NCI-H1417 treated with DMSO at 0.1 percent for 48 hours (cell line): Measurements from ENCODE around the gene HRH4.

Experiments
- DNase-seq: peaks from one replicate; lab custom pipeline; 2025; lab: John Stamatoyannopoulos, UW

The HRH4 gene

DNA sequence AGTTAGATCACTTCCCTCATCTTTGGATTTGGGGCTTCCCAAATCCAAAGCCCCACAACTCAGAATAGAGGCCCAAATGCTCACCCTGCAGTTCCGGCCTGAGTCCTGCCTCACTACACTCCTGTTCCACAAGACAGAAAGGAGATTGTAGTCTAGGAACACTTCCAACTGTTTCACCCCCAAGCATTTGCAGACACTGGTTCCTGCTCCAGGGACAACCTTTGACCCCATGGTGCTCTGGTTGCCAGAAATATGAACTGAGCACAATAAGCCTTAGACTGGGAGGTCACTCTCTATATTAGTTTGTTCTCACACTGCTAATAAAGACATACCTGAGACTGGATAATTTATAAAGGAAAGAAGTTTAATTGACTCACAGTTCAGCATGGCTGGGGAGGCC, 49.0 kb downstream of the HRH4 start:
- no peak for DNase-seq

DNA sequence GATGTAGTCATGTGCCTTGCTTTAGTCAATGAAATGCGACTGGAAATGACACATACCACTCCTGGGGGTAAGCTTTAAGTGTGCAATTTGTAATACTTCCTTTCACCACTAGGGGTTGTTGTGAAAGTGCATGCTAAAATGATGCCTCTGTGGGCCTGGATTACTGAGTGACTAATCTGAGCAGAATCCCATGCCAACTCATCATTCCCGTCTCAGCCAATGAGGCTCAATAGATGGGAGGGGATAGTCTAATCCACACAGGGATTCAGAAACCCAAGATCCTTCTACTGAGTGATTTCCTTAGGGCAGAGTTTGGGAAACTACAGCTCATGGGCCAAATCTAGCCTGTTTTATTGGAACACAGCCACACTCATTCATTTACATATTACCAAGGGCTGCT, 54.0 kb downstream of the HRH4 start:
- DNase-seq: no peak

DNA sequence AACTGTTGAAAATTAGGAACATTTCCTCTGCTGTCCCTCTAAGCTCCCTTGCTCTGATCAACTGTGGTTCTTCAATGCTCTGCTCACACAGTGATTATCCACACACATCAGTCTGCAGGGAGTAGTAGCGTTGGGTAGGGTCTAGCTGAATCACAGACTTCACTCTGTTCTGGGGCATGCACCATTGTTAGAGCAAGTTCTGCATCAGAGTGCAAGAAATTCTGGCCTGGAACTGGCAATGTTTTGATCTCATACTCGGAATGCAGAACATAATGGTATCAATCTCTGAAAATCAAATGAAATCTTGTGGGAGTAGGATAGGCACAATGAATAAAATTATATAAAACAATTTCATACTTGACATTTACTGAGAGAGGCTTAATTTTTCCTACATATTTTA, 55.3 kb downstream of the HRH4 start:
- DNase-seq: no peak

DNA sequence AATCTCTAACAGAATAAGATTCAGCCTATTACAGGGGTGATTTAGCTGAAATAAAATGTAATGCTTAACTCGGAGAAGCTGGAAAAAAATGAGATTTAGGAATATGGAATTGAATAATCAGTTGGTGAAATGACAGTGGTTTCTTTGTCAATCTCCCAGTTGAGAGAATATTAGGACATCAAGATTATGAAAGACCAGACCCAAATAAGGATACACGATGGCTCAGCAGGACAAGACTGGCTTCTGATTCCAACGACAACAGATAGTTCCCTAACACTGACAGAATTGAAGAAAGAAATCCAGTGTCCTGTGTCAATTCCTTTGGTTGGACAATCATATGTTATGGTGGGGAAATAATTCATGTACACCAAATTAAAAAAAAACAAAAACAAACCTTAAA, 55.8 kb downstream of the HRH4 start:
- DNase-seq: no peak

DNA sequence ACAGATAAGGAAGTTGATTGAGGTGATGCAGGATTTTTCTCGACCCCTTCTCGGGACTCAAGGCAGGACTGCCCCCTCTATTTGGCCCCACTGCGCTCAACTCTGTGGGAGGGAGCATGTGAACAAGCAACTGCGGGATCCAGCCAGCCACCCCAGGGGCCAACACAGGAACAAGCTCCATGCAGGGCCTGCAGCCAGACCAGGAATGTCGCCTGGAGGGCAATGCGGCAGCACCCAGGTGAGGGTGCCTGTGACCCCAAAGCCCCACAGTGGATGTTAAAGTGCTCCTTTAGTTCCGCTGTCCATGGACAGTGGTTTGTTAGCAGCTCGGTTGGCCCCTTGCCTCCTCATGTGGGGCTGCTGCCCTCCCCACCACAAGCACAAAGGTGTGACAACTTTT, 57.1 kb downstream of the HRH4 start:
- no peak for DNase-seq

DNA sequence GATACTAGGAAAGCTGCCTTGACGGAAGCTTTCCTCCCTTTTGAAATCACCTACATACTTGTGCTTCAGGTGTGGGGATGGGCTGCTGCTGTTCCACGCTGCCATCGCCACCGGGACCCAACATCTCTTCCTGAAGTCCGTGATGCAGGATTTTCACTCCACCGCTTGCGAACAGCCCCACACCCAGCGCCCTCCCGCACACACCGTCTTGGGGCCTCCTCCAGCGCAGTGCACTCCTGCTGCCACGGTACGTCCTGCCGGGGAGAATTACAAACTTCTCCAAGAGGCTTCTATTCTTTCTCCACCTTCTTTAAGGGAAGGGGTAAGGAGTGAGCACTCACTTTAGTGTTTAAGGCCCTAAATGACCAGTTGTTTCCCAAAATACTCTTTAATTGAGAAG, 58.2 kb downstream of the HRH4 start:
- no peak for DNase-seq
